HG02852 (cell line): Measurements from ENCODE around the gene RNLS.

ENCODE experiments used
- ATAC-seq: cut with Tn5 transposase; IDR thresholded peaks from one replicate; pipeline ENCODE4 v1.9.1; 2021; ENCODE audit warnings: mild to moderate bottlenecking, moderate library complexity; ENCODE audit not compliant: unreplicated experiment

The RNLS gene

DNA sequence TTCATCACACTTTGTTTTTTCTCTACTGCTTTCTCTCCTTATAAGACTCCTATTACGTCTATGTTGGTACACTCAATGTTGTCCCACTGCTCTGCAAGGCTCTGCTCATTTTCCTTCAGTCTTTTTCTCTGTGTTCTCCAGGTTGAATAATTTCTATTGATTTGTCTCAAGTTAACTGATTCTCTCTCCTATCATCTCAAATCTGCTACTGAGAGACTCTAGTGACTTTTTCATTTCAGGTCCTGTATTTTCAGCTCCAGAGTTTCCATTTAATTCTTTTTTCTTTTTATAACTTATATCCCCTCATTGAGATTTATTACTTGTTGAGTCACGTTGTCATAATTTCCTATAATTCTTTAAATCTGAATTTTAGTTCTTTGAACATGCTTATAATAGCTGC, 100.9 kb downstream of the RNLS start:
- ATAC-seq = no peak

DNA sequence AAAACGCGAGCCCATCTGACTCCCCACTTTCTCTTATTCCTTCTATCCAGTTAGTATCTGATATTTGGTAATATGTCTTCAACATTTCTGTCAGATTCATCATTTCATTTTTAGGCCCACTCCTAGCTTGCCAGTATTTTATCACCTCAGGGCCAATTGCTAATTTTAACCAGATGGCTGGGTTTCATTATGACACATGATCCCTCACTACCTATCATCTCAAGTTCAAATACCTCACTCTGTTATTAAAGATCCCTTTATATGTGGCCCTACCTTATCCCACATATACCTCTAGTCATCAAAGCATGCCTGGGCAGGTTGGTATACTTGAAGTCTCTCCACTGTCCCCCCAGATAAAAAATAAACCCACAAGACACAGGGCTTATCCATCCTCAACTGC, 104.9 kb downstream of the RNLS start:
- no peak for ATAC-seq

DNA sequence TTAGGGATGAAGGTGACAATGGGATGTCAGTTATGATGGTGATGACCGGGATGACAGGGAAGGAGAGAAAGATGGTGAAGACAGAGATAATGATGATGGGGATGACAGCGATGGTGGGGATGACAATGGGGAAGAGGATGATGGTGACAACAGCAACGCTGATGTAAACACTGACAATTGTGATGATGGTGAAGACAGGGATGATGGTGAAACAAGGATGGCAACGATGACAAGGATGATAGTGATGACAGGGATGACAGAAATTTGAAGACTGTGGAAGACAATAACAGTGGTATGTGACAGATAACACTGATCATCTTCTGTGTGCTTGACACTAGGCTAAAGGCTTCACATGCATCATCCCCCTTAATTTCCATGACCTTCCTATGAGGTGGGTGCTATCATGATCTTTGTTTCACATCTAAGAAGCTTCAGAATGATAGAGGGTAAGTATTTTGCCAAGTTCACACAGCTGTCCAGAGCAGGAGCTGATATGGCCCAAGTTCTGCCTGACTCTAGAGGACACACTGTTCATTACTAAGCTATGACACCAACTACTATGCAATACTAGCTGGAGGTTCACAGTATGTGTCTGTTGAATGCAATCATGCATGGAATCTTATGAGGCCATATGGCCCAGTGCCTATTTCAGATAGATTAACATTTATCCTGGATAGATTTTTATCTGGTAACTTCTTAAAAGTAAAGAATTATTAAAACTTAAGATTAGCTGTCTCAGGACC, 105.6 kb downstream of the RNLS start:
- no peak for ATAC-seq

DNA sequence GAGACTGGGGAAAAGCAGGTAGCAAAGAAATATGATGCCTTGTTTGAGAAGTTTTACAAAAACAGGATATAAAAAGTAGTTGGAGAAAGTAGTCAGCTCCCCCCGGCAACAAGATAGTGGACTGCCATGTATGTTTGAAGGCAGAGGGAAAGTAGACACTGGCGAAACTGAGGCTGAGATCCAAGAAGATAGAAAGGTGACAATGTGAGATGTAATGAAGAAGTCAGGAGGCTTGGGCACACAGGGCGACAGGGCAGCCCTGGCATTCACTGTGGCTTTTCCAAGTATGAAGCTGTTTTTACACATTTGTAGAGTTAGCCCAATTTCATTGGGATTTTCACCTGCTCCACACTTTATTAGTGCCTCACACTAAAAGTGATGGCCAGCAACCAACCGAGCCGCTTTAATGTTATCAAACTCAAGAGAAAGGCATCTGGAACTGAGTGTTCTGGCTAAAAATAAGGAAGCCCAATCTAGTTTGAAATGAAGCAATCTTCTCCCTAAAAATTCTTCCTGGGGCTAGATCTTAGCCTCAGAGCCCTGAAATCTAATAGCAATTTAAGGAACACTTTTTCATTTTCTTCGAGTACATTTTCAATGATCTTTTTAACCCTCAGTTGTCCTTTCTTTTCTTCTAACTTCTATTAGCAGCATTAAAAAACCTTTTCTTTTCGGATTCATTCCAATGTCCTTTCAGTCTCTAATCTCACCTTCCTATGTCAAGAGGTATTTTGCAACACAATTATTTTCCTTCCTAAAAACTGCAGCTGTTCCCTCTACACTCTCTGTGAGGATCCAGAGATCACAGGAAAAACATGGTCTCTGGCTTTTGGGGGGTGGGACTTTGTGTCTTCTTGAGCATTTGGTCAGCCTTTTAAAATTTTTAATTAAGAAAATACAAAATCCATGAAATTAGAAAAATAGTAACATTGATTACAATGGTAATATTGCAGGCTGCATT, 108.0 kb downstream of the RNLS start:
- no peak for ATAC-seq

DNA sequence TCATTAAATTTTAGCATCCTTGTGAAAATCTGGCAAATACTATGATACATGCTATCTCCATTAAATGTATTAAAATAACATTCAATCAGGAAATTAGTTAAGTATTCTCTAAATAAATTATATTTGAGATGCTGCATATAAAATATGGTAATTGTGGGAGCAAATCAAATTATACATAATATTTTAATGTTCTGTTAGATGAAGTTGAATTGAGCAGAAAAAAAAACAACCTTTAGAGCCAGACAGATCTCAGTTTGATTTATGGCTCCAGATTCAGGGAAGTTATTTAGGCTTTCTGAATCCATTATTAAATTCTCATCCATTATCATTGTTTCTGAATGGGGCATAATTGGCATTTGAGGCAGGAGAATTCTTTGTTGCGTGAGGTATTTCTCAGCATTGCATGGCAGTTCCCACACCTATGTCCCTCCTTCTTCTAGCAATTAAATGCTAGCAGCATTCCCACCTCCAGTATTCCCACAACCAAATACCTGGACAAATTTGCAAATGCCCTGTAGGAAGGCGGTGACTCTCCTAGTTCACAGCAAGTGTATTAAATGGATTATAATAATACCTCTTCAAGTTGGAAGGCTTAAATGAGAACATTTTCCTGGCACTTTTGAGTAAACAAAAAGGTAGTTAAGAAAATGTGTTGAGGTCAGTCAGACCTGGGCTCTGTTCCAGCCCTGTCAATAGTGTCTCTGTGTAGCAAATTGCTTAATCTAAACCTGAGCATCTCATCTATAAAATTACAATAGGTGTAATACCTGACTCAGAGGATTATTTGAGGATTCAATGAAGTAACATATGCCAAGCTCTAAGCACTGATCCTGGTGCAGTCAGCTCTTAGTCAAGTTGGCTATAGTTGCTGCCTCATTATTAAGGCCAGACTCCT, 108.9 kb downstream of the RNLS start:
- ATAC-seq = no peak

DNA sequence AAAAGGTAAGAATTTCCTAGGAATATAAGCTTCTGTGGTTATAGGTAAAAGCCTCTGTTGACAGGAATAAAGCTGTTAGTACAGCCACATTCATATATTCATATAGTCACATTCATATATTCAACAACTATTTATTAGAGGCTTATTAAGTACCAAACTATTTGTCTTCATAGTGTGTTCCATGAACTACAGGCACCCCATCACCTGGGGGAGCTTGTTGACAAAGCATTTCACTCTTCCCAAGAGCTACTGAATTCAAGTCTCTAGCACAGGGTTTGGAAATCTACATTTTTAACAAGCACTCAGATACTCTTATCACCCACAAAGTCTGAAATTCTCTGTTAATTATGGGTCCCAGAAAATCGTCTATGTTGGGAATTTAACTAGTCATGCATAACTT, 110.6 kb downstream of the RNLS start:
- no peak for ATAC-seq

DNA sequence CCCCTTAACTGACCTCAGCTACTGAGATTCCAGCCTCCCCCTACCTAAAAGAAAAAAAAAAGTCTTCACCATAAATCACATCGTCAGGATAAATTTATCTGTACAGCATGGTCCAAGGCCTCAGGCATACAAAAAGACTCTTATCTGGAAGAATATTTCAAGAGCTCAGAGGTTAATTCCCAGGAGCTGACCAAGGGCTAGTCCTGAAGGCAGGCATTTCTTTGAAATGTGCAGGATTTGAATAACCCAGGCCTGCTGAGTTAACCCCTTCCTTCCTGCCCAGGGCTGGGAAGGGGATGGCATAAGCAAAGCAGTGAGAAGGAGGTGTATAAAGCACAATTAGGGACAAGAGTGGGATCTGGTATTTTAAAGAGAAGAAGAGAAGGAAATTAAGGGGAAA, 111.2 kb downstream of the RNLS start:
- no peak for ATAC-seq

DNA sequence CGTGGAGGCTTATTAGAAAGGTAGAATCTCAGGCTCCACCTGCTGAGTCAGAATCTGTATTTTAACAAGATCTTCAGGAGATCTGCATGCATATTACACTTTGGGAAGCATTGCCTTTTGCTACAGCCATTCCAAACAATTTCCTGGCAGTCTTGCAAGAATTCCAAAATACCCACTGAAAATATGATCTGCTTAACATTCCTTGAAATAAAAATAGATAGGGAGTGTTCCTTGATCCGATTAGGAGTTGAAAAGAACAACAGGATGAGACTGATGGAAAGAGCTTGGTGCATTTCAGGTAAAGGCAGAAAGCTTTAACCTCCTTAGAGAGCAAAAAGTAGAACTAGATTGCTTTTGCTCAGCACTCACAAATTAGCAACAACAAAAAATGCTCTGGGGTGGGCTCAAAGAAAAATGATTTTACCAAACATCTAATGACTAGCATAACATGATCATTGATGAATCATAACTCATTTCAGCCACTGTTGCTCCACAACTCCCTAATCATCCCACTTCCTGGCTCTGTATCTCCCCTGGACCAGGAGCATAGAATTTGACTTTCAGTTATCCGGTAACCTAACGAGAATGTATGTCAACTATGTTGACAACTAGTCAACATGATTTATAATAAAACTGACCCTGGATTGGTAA, 115.2 kb downstream of the RNLS start:
- ATAC-seq = no peak

DNA sequence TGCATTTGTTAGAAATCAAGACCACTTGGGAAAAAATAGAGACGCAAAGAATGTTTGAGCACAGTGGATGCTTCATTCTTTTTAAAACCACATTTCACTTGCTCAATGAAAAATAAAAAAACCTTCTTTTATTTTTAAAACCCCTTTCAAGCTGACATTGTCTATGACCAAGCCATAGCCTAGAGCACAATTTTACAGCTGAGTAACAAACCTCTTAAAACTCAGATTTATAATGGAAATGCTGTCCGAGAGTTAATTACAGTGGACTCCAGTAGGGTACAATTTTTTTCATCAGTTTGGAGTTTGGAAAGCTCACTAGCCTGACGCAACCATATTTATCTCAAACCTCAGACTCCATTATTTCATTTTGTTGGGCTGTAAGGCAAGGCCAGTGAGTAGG, 116.3 kb downstream of the RNLS start:
- no peak for ATAC-seq

DNA sequence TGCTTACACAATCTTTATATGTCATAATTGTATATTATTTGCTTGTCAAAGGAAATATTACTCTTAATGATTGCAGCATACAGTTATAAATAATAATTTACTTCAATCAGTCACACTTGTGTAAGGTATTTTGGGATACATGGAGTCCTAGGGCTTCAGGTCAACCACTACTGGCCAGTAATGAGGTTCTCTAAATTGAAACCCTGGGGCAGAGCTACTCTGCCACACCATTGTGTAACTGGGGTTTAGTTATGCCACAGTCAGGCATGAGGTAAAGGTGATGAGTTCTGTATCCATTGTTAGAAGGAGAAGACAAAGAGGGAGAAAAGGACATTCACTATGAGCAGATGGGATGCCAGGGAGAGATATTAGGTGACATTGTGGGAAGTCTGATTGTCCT, 117.4 kb downstream of the RNLS start:
- no peak for ATAC-seq

DNA sequence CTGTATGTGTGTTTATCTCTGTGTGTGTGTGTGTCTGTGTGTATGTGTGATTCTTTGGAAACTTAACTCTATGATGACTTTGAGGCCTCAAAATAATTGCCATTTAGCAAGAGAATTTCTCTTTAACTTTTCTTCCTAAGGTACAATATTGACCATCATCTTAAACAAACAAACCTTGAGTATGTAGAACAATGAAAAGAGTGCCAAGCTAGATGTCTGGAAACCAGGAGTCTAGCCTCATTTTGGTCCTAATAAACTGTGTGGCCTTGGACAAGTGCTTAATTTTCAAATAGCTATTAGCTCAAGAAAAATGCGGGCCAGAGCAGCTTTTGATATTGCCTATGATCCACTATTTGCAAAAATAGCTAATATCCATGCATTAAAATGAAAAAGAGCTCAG, 119.3 kb downstream of the RNLS start:
- ATAC-seq = no peak

DNA sequence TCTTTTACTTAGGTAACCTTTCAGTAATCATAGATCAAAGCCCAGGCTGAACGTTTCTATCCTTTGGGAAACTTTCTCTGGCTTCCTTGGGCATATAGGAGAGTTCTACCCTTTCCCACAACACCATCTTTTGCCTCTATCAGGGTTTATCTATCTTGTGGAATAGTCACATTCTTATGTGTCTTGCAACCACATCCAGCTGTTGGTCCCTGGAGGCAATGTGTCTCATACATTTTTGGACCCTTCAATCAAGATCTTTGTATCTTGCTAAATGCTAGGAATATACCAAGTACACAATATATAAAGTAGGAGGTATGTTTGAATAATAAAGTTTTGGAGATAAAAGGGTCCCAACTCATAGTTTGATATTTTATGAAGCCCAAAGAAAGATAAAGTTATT, 121.7 kb downstream of the RNLS start:
- no peak for ATAC-seq

DNA sequence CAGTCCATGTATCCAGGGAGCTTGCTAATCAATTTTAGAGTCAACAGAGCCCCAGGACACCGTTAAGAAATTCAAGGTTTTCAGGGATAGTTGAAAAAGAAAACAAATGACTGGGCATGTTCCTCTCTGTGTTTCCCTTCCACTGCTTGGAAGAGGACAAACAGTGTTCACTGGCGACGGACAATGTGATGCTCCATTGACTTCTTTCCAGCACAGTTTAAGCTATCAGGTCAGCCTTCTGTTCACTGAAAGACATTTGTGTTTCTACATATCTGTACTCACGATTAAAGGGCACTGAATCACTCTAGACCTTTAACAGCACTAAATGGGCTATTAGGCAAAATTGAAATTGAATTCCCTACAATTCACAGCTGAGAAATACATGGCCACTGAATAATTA, 123.6 kb downstream of the RNLS start:
- ATAC-seq = no peak

DNA sequence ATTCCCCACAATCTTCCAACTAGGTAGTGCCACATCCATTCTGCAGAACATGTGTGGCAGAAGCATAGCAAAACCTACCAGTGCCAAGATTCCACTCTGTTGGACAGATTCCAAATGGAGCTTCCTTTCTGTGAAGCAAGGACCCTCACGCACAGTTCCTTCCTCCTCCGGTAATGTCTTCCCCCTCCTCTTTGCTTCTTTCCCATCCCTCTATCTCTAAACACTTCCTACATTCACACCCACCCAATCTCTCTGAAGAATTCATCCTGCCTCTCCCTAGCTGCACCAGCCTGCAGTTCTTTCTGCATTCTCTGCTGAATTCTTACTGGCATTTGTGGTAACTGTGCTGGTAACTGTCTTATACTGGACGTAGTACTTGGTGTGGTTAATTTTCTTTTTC, 124.9 kb downstream of the RNLS start:
- no peak for ATAC-seq

DNA sequence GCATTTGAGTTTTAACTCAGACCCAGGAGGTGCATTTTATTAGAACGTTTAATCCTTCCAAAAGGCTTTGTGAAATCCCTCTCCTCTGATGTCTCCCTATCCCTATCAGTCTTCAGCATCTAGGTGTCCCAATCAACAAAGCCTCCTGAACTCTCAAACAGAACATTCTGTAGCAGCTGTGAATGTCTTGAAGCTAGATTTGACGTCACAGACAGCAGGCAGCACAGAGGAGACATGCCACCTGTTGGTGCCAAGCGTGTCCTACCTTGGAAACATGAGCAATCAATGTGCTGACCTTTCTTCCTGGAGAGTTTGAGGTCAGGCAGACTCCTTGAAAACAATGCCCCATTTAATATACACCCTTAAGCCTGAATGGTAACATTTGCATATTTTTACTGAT, 125.5 kb downstream of the RNLS start:
- no peak for ATAC-seq

DNA sequence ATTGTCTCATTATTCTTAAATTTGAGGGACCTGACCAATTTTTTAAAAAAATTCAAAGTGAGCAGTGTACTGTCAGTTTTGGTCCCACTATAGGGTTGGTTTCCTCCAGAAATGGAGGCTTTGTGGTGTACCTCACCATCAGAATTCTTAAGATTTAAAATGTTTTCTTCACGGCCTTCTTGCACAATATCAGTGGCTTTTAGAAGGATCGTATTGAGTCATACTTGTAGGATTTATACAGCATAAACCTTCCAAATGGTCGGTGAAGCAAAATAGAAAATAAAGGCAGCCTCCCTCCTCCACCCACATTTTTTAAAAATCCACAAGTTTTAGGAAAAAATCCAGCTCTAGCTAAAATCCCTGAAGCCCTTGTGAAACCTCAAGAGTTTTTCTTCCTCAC, 126.4 kb downstream of the RNLS start:
- no peak for ATAC-seq

DNA sequence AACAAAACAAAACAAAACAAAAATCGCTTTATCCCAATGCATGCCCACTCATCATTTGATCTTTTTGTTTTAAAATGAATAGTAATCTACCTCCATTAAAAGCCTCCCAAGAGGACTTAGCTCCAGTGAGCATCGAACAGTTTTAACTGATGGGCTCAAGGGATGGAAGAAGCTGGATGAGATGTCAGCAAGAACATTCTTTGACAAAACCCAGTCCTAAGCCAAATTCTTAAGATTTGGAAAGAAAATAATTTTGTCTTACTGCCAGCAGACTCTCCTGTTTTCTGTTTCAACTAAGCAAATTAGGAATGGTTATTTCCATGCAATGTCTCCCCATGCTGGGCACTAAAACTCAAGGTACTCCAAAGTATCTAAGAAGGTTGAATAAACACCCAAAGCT, 127.3 kb downstream of the RNLS start:
- no peak for ATAC-seq

DNA sequence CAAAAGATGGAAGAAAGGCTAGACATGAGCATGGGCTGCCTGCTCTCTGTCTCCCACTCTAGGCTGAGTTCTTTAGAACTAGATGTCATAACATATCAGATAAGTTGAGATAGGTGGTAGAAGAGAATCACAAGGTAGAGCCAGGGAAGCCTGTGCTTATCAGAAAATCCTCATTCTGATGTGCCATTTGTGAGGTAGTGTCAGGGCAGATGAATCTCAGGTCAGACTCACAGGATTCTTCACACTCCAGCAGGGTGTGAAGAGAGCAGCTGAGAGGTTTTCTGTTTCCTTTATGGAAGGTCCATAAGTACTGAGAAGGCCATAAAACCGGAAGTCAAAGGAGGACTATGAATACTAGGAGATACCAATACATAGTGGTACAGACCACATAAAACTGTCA, 132.9 kb downstream of the RNLS start:
- ATAC-seq = no peak

DNA sequence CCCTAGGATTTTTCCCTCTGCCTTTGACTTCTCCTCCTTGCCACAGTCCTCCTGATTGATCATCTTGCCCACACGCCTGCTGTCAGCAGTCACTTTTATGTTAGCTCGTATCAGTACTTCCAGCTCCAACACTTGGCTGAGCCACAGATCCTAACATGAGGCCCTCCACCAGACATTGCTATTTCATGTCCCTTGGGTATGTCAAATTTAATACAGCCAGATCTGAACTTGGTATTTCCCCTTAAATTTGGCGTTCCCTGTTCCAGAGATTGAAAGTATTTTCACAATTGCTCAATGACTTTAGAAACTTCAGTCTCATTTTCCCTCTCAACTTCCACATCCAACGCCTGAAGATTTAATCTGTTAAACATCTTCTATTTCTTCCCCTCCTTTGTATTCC, 140.4 kb downstream of the RNLS start:
- ATAC-seq = no peak

DNA sequence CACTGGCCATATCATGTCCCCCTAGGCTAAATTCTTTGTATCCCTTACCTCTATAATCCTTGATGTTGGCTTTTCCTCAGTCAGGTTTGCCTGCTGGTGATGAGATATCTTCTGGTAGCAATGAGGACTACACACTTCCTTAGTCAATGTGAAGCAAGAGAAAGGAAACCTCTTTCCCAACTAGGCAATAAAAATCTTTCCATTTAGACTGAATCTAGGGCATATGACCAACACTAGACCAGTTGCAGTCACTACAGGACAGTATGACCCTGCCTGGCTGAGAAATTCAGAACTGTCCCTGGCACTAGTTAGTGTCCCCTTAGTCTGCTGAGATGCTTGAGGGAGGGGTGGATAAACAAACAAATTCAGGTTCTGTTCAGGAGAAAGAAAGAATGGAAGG, 142.6 kb downstream of the RNLS start:
- ATAC-seq = no peak

DNA sequence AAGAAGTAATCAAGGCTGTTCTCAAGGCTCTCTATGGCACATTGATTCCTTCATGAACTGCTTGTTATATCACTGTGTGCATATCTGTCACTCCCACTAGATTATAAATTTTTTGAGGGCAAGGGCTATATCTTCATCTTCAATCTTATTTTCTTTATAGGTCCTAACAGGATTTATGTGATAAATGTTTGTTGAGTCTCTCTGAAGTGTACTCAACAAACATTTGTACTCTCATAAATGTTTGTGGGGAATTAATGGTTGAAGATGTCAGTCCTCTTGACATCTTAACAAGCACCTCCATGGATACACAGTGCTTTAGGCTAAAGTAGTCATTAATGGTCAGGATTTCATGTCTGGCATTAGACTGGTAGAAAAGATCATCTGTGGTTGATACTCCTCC, 143.2 kb downstream of the RNLS start:
- ATAC-seq = no peak
